H9 (cell line): ENCODE results near the gene PPIF. TPM values are rescaled to one million over a fixed set of nuclear protein-coding genes. Genes with fewer than 3 reads are reported as not detected.

Experiments used
- DNase-seq: peaks from one replicate; pipeline ENCODE4 v3.0.0-alpha.2; 2017
- H2AFZ ChIP-seq: one replicate; pipeline ENCODE4 v1.6.1; 2013; ENCODE audit warnings: mild to moderate bottlenecking, low read length, control low read depth, moderate library complexity
- H2AK5ac ChIP-seq: 2 replicates; pipeline ENCODE4 v1.6.1; 2013; ENCODE audit warnings: low read length, control low read depth, mixed read lengths; ENCODE audit not compliant: insufficient read length
- H2BK120ac ChIP-seq: one replicate; pipeline ENCODE4 v1.6.1; 2013; ENCODE audit warnings: low read depth, mild to moderate bottlenecking, low read length, control low read depth, inconsistent platforms; ENCODE audit not compliant: poor library complexity, severe bottlenecking
- H2BK12ac ChIP-seq: 2 replicates; pipeline ENCODE4 v1.6.1; 2013; ENCODE audit warnings: low read length, control low read depth, mixed read lengths, low read depth; ENCODE audit not compliant: insufficient read length
- H2BK15ac ChIP-seq: 2 replicates; pipeline ENCODE4 v1.6.1; 2013; ENCODE audit warnings: low read depth, low read length, control low read depth
- H2BK20ac ChIP-seq: one replicate; pipeline ENCODE4 v1.6.1; 2013; ENCODE audit warnings: low read depth, mild to moderate bottlenecking, low read length, control low read depth, inconsistent platforms; ENCODE audit not compliant: poor library complexity, severe bottlenecking
- H2BK5ac ChIP-seq: 2 replicates; pipeline ENCODE4 v1.6.1; 2013; ENCODE audit warnings: low read length, control low read depth, mixed read lengths; ENCODE audit not compliant: insufficient read length
- H3K14ac ChIP-seq: 2 replicates; pipeline ENCODE4 v1.6.1; 2013; ENCODE audit warnings: low read length, control low read depth; ENCODE audit not compliant: insufficient read depth
- H3K18ac ChIP-seq: 2 replicates; pipeline ENCODE4 v1.6.1; 2013; ENCODE audit warnings: low read depth, mild to moderate bottlenecking, mixed read lengths, low read length, control low read depth; ENCODE audit not compliant: insufficient read length
- H3K23ac ChIP-seq: 2 replicates; pipeline ENCODE4 v1.6.1; 2013; ENCODE audit warnings: low read length, control low read depth, mixed read lengths, low read depth; ENCODE audit not compliant: insufficient read length
- H3K23me2 ChIP-seq: 2 replicates; pipeline ENCODE4 v1.6.1; 2013; ENCODE audit warnings: low read depth, mild to moderate bottlenecking, mixed read lengths, low read length, control low read depth; ENCODE audit not compliant: insufficient read length, poor library complexity, severe bottlenecking
- H3K27ac ChIP-seq: 2 replicates; pipeline ENCODE4 v1.5.1; 2013; ENCODE audit warnings: low read length, control low read depth, mixed read lengths, low read depth; ENCODE audit not compliant: insufficient read length
- H3K27me3 ChIP-seq: 2 replicates; pipeline ENCODE4 v1.6.1; 2013; ENCODE audit warnings: low read length, control low read depth, inconsistent platforms; ENCODE audit not compliant: insufficient read depth
- H3K4ac ChIP-seq: 2 replicates; pipeline ENCODE4 v1.6.1; 2013; ENCODE audit warnings: low read depth, mild to moderate bottlenecking, control low read depth, inconsistent platforms, low read length, moderate library complexity
- H3K4me1 ChIP-seq: 2 replicates; pipeline ENCODE4 v1.6.1; 2013; ENCODE audit warnings: low read length, control low read depth, inconsistent platforms; ENCODE audit not compliant: insufficient read depth
- H3K4me2 ChIP-seq: 2 replicates; pipeline ENCODE4 v1.6.1; 2013; ENCODE audit warnings: low read length, control low read depth, mixed read lengths; ENCODE audit not compliant: insufficient read length, insufficient read depth
- H3K56ac ChIP-seq: 2 replicates; pipeline ENCODE4 v1.6.1; 2013; ENCODE audit warnings: low read depth, mild to moderate bottlenecking, mixed read lengths, low read length, control low read depth; ENCODE audit not compliant: insufficient read length
- H3K79me1 ChIP-seq: 2 replicates; pipeline ENCODE4 v1.6.1; 2013; ENCODE audit warnings: low read depth, mild to moderate bottlenecking, moderate library complexity, low read length, control low read depth, inconsistent platforms; ENCODE audit not compliant: insufficient read depth, poor library complexity, severe bottlenecking
- H3K79me2 ChIP-seq: 2 replicates; pipeline ENCODE4 v1.6.1; 2013; ENCODE audit warnings: low read length, control low read depth, inconsistent platforms; ENCODE audit not compliant: insufficient read depth
- H3K9ac ChIP-seq: 2 replicates; pipeline ENCODE4 v1.6.1; 2013; ENCODE audit warnings: low read length, control low read depth, mixed read lengths; ENCODE audit not compliant: insufficient read length; ENCODE audit errors: extremely low read depth
- H3K9me3 ChIP-seq: one replicate; pipeline ENCODE4 v1.6.1; 2013; ENCODE audit warnings: low read depth, low read length, inconsistent platforms; ENCODE audit not compliant: control insufficient read depth
- H3T11ph ChIP-seq: one replicate; pipeline ENCODE4 v1.6.1; 2013; ENCODE audit warnings: mild to moderate bottlenecking, low read length, control low read depth, inconsistent platforms
- H4K20me1 ChIP-seq: one replicate; pipeline ENCODE4 v1.6.1; 2013; ENCODE audit not compliant: control insufficient read depth, insufficient read length, insufficient read depth
- H4K5ac ChIP-seq: 2 replicates; pipeline ENCODE4 v1.6.1; 2013; ENCODE audit warnings: low read depth, mild to moderate bottlenecking, mixed read lengths, low read length, control low read depth; ENCODE audit not compliant: insufficient read length
- H4K8ac ChIP-seq: replicated peaks from 2 replicates; pipeline ENCODE4 v1.6.1; 2013; ENCODE audit warnings: low read length, control low read depth, mixed read lengths, low read depth; ENCODE audit not compliant: insufficient read length
- H4K91ac ChIP-seq: 2 replicates; pipeline ENCODE4 v1.6.1; 2013; ENCODE audit warnings: low read depth, mild to moderate bottlenecking, moderate library complexity, mixed read lengths, low read length, control low read depth; ENCODE audit not compliant: insufficient read length
- H3K27ac Mint-ChIP-seq, 3 experiments: 2 replicates in 2 of 3; 3 replicates in 1 of 3; pipeline ENCODE4 v1.8.0; 2020 to 2021; ENCODE audit warnings: mixed read lengths in 3 of 3, mild to moderate bottlenecking in 1 of 3, moderate library complexity in 1 of 3
- H3K27me3 Mint-ChIP-seq: 2 replicates; pipeline ENCODE4 v1.8.0; 2021; ENCODE audit warnings: low read depth, mild to moderate bottlenecking, moderate library complexity, mixed read lengths
- H3K36me3 Mint-ChIP-seq, 3 experiments: 2 replicates in 2 of 3; 3 replicates in 1 of 3; pipeline ENCODE4 v1.8.0; 2020 to 2021; ENCODE audit warnings: low read depth in 3 of 3, mixed read lengths in 3 of 3; ENCODE audit not compliant: insufficient read depth in 1 of 3
- H3K4me1 Mint-ChIP-seq, 2 experiments: 2 replicates each; pipeline ENCODE4 v1.8.0; 2020; ENCODE audit warnings: mixed read lengths in 2 of 2
- H3K4me3 Mint-ChIP-seq, 2 experiments: 2 replicates in 1 of 2; 3 replicates in 1 of 2; pipeline ENCODE4 v1.8.0; 2020 to 2021; ENCODE audit warnings: mild to moderate bottlenecking in 2 of 2, mixed read lengths in 2 of 2, moderate library complexity in 1 of 2
- H3K9me3 Mint-ChIP-seq, 2 experiments: 2 replicates in 1 of 2; 3 replicates in 1 of 2; pipeline ENCODE4 v1.8.0; 2020; ENCODE audit warnings: mild to moderate bottlenecking in 2 of 2, mixed read lengths in 2 of 2, moderate library complexity in 1 of 2
- WGBS: extraction: QIAGEN DNeasy Blood & Tissue Kit; methylation state at CpG from one replicate; pipeline ENCODE4 v1.1.7; 2013; ENCODE audit warnings: missing lambda C conversion rate, low lambda C conversion rate, mixed read lengths; ENCODE audit not compliant: insufficient read length; ENCODE audit errors: extremely low coverage; 5-methylcytosine and 5-hydroxymethylcytosine counted together
- total RNA-seq: library from RNA; stranded (reverse); gene quantifications from 2 replicates; pipeline ENCODE4 v1.2.1, GENCODE V29; 2021
- TF ChIP-seq, protein P1 (sequence below): fragments of 200-600 bp; sonication (generic); conservative IDR thresholded peaks from 3 replicates; pipeline ENCODE4 v1.8.0; 2021; ENCODE audit warnings: antibody characterized with exemption, mild to moderate bottlenecking

PPIF gene
- total RNA-seq, 1 experiment from 2014 or later, result 79.7 TPM

DNA sequence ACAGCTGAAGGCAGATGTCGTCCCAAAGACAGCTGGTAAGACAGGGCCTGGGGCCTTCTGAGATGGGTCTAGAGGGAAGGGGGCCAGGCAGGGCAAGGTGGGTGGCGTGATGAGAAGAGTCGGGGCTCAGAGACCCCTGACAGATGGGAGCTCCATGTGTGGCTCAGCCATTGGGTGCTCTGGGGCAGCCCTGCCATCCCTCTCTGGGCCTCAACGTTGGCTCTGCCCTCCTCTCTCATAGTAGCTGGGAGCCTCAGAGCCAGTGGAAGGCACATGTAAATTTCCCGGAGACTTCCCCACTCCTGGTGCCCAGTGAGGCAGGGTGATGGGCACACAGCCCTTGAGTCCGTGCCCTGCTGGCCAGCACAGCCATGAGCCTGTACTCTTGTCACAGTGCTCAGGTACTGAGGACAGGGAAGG, 1.8 kb downstream of the PPIF start:
- Histone ChIP-seq H3K9ac (no peak overlapping the region), H4K91ac (no peak overlapping the region), H3K9me3 (no peaks in the 10 kb centered on the region), H3K27me3 (no peaks in the 10 kb centered on the region), H3K4me2 (no peak overlapping the region), H2BK15ac (no peak overlapping the region), H3K56ac (no peak overlapping the region), H3K14ac (no peak overlapping the region), H2BK5ac (no peak overlapping the region), H2BK120ac (no peak overlapping the region), H4K8ac (no peak overlapping the region), H3K23me2 (peaks cover 5% of the 10 kb centered on the region), H2BK12ac (no peak overlapping the region), H4K20me1 (no peaks in the 10 kb centered on the region), H2BK20ac (no peak overlapping the region), H3K79me1 (peaks cover 5% of the 10 kb centered on the region), H3T11ph (no peak overlapping the region), H3K79me2 (no peaks in the 10 kb centered on the region), H4K5ac (no peak overlapping the region), H3K27ac (no peak overlapping the region), H3K4me1 (0 out of 2 replicates have a peak, but pooled peaks cover 5% of the 10 kb centered on the region), H2AK5ac (no peak overlapping the region), H2AFZ (no peak overlapping the region), H3K4ac (no peak overlapping the region), H3K23ac (no peak overlapping the region), H3K18ac (no peak overlapping the region)
- peaks cover 28 to 54% (median 50%) of the 10 kb centered on the region in 3 experiments; a peak in 6 of 7 replicates for H3K36me3 Mint-ChIP-seq
- H3K9me3 Mint-ChIP-seq, result no peaks in the 10 kb centered on the region
- peak; percentile 16 for DNase-seq
- no CpG with 5 or more reads among the region's 6 CpGs for WGBS
- TF ChIP-seq, protein P1, sequence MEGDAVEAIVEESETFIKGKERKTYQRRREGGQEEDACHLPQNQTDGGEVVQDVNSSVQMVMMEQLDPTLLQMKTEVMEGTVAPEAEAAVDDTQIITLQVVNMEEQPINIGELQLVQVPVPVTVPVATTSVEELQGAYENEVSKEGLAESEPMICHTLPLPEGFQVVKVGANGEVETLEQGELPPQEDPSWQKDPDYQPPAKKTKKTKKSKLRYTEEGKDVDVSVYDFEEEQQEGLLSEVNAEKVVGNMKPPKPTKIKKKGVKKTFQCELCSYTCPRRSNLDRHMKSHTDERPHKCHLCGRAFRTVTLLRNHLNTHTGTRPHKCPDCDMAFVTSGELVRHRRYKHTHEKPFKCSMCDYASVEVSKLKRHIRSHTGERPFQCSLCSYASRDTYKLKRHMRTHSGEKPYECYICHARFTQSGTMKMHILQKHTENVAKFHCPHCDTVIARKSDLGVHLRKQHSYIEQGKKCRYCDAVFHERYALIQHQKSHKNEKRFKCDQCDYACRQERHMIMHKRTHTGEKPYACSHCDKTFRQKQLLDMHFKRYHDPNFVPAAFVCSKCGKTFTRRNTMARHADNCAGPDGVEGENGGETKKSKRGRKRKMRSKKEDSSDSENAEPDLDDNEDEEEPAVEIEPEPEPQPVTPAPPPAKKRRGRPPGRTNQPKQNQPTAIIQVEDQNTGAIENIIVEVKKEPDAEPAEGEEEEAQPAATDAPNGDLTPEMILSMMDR, result no peak
- H3K27me3 Mint-ChIP-seq, result no peaks in the 10 kb centered on the region; the same call in 1 of the 2 replicates
- peak overlapping the region; percentile 76 to 87; a peak in 3 of 5 replicates for H3K4me3 Mint-ChIP-seq
- peaks cover 8 to 23% of the 10 kb centered on the region in 2 experiments for H3K4me1 Mint-ChIP-seq
- no peak overlapping the region for H3K27ac Mint-ChIP-seq
